Nephron (organoid): ENCODE results near the gene BATF3.

Experiments
- H3K27ac Mint-ChIP-seq, 3 experiments: 2 replicates each; pipeline ENCODE4 v1.8.0; 2020; ENCODE audit warnings: mixed read lengths in 3 of 3, mild to moderate bottlenecking in 2 of 3, moderate library complexity in 1 of 3
- H3K27me3 Mint-ChIP-seq: 2 replicates; pipeline ENCODE4 v1.8.0; 2021; ENCODE audit warnings: low read depth, mild to moderate bottlenecking, moderate library complexity, mixed read lengths
- H3K36me3 Mint-ChIP-seq: 2 replicates; pipeline ENCODE4 v1.8.0; 2020; ENCODE audit warnings: low read depth, mixed read lengths
- H3K4me1 Mint-ChIP-seq: 2 replicates; pipeline ENCODE4 v1.8.0; 2020; ENCODE audit warnings: mixed read lengths
- H3K4me3 Mint-ChIP-seq, 3 experiments: 2 replicates each; pipeline ENCODE4 v1.8.0; 2020; ENCODE audit warnings: mild to moderate bottlenecking in 3 of 3, mixed read lengths in 3 of 3, moderate library complexity in 2 of 3
- H3K9me3 Mint-ChIP-seq: 2 replicates; pipeline ENCODE4 v1.8.0; 2020; ENCODE audit warnings: mixed read lengths
- CTCF ChIP-seq, 3 experiments: fragments of 200-600 bp; sonication (generic); IDR thresholded peaks; one replicate each; pipeline ENCODE4 v1.5.0; 2021; ENCODE audit warnings: antibody characterized with exemption in 3 of 3; ENCODE audit not compliant: unreplicated experiment in 3 of 3

Gene BATF3

GRCh38 chr1:212692774-212693644 lies 6.6 kb downstream of the BATF3 start:
- H3K36me3 Mint-ChIP-seq: no peaks in the 10 kb centered on the region
- H3K4me3 Mint-ChIP-seq: no peak overlapping the region
- H3K9me3 Mint-ChIP-seq: no peaks in the 10 kb centered on the region
- no peak for TF ChIP-seq CTCF (IDR thresholded peaks at IDR 0.05; ENCODE audit: unreplicated experiment in 3 of 3)
- peaks cover 50% of the 10 kb centered on the region for H3K27me3 Mint-ChIP-seq
- H3K27ac Mint-ChIP-seq: no peak overlapping the region
- H3K4me1 Mint-ChIP-seq: no peaks in the 10 kb centered on the region

GRCh38 chr1:212691561-212692071 lies 8.0 kb downstream of the BATF3 start:
- Mint-ChIP-seq H3K27ac (no peak overlapping the region), H3K4me3 (no peak overlapping the region), H3K27me3 (peaks cover 36% of the 10 kb centered on the region), H3K4me1 (no peaks in the 10 kb centered on the region), H3K36me3 (no peaks in the 10 kb centered on the region), H3K9me3 (no peaks in the 10 kb centered on the region)
- no peak for TF ChIP-seq CTCF (IDR thresholded peaks at IDR 0.05; ENCODE audit: unreplicated experiment in 3 of 3)

DNA sequence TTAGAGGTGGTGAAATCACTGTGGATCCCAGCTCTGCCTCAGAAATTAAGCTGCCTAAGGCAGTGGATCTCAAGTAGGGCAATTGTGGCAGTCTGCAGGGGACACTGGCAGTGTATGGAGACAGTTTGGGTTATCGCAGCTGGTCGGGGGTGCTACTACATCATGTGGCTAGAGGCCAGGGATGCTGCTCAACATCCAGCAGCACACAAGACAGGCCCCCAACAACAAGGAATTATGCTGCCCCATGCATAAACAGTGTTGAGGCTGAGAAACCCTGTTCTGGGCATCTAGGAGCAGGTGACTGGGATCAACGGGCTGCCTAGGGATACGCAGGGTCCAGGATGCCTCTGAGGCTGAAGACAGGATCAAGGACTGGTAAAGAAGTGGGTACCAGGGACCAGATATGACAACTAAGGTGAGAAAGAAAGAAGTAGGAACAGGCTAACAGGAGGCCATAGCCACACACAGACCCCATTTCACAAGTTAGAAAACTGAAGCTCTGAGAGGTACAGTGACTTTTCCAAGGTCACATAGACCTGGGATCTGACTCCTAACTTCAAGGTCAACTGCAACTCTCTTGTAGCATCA lies 8.7 kb downstream of the BATF3 start:
- TF ChIP-seq CTCF (IDR thresholded peaks at IDR 0.05; ENCODE audit: unreplicated experiment in 3 of 3): no peak
- Mint-ChIP-seq H3K36me3 (no peaks in the 10 kb centered on the region), H3K9me3 (no peaks in the 10 kb centered on the region), H3K4me1 (no peaks in the 10 kb centered on the region), H3K27ac (no peak overlapping the region), H3K4me3 (no peak overlapping the region), H3K27me3 (peaks cover 29% of the 10 kb centered on the region)

- no peaks in the 10 kb centered on the region for H3K9me3 Mint-ChIP-seq
- H3K27me3 Mint-ChIP-seq: peaks cover 19% of the 10 kb centered on the region
- no peaks in the 10 kb centered on the region for H3K4me1 Mint-ChIP-seq
- no peak overlapping the region for H3K4me3 Mint-ChIP-seq
- no peak for TF ChIP-seq CTCF (IDR thresholded peaks at IDR 0.05; ENCODE audit: unreplicated experiment in 3 of 3)
- H3K36me3 Mint-ChIP-seq: no peaks in the 10 kb centered on the region
- H3K27ac Mint-ChIP-seq: no peak overlapping the region
Observed at GRCh38 chr1:212689758-212690529, 9.7 kb downstream of the BATF3 start.

DNA sequence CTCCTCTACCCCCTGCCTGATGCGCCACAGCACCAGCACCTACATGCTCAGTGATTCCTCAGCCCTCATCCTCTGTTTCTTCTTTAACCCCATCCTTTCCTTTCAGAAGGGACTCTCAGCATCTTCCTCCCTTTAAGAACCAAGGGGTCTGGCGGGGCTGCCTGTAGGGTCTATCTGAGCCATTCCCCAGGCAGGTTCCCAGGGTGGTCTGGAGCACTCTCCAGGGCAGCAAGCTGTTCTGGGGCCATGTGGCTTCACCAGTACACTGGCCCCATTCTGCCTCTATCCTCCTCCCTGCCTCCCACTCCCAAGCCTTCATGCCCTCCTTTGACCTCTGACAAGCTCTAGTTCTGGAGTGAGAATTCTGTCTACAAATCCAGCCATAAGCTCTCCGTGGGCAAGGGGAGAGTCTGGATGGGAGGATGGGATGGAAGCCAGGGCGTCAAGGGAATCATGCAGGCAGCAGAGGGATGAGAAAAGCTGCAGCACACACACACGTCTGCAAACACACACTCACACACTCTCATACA lies 10.4 kb downstream of the BATF3 start:
- TF ChIP-seq CTCF (IDR thresholded peaks at IDR 0.05; ENCODE audit: unreplicated experiment in 3 of 3): no peak
- H3K27me3 Mint-ChIP-seq: peaks cover 12% of the 10 kb centered on the region
- no peak overlapping the region for H3K4me3 Mint-ChIP-seq
- H3K4me1 Mint-ChIP-seq: no peaks in the 10 kb centered on the region
- no peaks in the 10 kb centered on the region for H3K36me3 Mint-ChIP-seq
- H3K27ac Mint-ChIP-seq: no peak overlapping the region
- no peaks in the 10 kb centered on the region for H3K9me3 Mint-ChIP-seq
